HG02642 (cell line): ENCODE results near the gene STEAP3.

Source experiments
- ATAC-seq: cut with Tn5 transposase; IDR thresholded peaks from one replicate; pipeline ENCODE4 v1.9.1; 2021; ENCODE audit warnings: mild to moderate bottlenecking; ENCODE audit not compliant: unreplicated experiment, poor library complexity

Gene STEAP3

GRCh38 chr2:119289093-119289492, 65.5 kb downstream of the STEAP3 start:
- ATAC-seq = no peak

- ATAC-seq = no peak
Measured at GRCh38 chr2:119289642-119290041, 66.0 kb downstream of the STEAP3 start.

GRCh38 chr2:119290859-119291587, 67.4 kb downstream of the STEAP3 start:
- peak; percentile 87 for ATAC-seq

- no peak for ATAC-seq
Measured at GRCh38 chr2:119291588-119292167, 68.0 kb downstream of the STEAP3 start.

- no peak for ATAC-seq
Measured at GRCh38 chr2:119292226-119292625, 68.6 kb downstream of the STEAP3 start.

GRCh38 chr2:119293254-119293653, 69.6 kb downstream of the STEAP3 start:
- ATAC-seq = no peak

GRCh38 chr2:119293900-119294299, 70.3 kb downstream of the STEAP3 start:
- no peak for ATAC-seq

GRCh38 chr2:119294671-119295070, 71.0 kb downstream of the STEAP3 start:
- ATAC-seq = no peak

GRCh38 chr2:119295688-119296375, 72.2 kb downstream of the STEAP3 start:
- no peak for ATAC-seq

GRCh38 chr2:119301413-119301812, 77.8 kb downstream of the STEAP3 start:
- no peak for ATAC-seq

GRCh38 chr2:119304847-119305246, 81.2 kb downstream of the STEAP3 start:
- no peak for ATAC-seq

GRCh38 chr2:119305497-119306195, 82.0 kb downstream of the STEAP3 start:
- no peak for ATAC-seq

- ATAC-seq = no peak
Measured at GRCh38 chr2:119306196-119306590, 82.6 kb downstream of the STEAP3 start.

- no peak for ATAC-seq
Measured at GRCh38 chr2:119307419-119308140, 83.9 kb downstream of the STEAP3 start.

GRCh38 chr2:119308793-119309330, 85.2 kb downstream of the STEAP3 start:
- ATAC-seq = no peak

GRCh38 chr2:119311371-119311770, 87.7 kb downstream of the STEAP3 start:
- no peak for ATAC-seq

- no peak for ATAC-seq
Measured at GRCh38 chr2:119311831-119312230, 88.2 kb downstream of the STEAP3 start.
